Dermis microvascular lymphatic vessel endothelial cell (primary cell): ENCODE measurements around the gene ERVW-1. TPM values are rescaled to one million over a fixed set of nuclear protein-coding genes. Genes with fewer than 3 reads are reported as not detected.

Experiments
- DNase-seq, 2 donors: peaks; one replicate each; pipeline versions ENCODE4 v3.0.0 to v3.0.0-alpha.2; 2010; ENCODE audit warnings: low read depth in 2 of 2
- total RNA-seq: library from RNA; depleted of rRNA; stranded (reverse); fragments of >200 nt; gene quantifications from 2 replicates; pipeline ENCODE4 v1.2.1, GENCODE V29; 2014

ERVW-1 gene
- total RNA-seq, 1 donor from 2014 or later = not detected

- no peak for DNase-seq
Measured at GRCh38 chr7:92427193-92427592, 50.6 kb downstream of the ERVW-1 start.

GRCh38 chr7:92425311-92425947 is 52.3 kb downstream of the ERVW-1 start:
- DNase-seq = no peak

DNA sequence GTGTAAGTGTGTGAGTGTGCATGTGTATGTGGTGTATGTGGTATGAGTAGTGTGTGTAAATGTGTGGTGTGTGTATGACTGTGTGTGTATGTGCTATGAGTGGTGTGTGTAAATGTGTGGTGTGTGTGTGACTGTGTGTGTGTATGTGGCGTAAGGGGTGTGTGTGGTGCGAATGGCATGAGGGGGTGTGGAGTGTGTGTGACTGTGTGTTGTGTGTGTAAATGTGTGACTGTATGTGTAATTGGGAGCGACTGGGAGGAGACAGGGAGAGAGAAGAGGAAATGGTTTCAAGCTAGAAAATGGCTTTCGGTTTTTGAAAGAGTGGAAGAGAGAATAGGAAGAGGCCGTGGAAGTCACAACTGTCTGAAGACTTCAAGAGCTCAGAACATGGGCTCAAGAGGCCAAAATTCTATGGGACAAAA is 54.0 kb downstream of the ERVW-1 start:
- no peak for DNase-seq

DNA sequence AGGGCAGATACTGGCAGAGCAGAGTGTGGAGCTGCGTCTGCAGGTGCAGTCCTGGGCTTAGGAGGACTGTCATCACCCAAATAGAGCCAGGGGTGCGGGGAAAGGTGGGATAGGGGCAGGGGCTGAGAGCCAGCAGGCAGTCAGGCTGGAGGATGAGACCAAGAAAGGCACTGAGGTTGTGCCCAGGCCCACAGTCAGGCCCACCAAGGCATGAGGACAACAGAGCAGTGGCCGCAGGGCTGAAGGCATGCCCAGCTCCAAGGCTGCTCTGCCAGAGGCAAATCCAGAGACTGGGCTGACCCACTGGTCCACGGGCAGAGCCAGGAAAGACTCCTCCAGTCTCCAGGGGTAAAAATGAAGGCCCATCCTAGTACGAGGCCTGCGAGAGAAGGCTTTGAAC is 54.8 kb downstream of the ERVW-1 start:
- DNase-seq = no peak

GRCh38 chr7:92421676-92422435 is 55.9 kb downstream of the ERVW-1 start:
- DNase-seq = peak in 1 of 2 donors; percentile 4

Other genes with a start within 250 kb of the ERVW-1 start
- 26.8 and 30.6 TPM in 2 replicates for gene KRIT1, start 232.0 kb downstream of the ERVW-1 start, total RNA-seq
- 24.5 and 24.6 TPM in 2 replicates for gene ANKIB1, start 232.0 kb downstream of the ERVW-1 start, total RNA-seq
- gene GATAD1, start 30.5 kb downstream of the ERVW-1 start, total RNA-seq = 10.4 and 15.0 TPM in 2 replicates
- gene PEX1, start 50.6 kb upstream of the ERVW-1 start, total RNA-seq = 9.2 and 10.0 TPM in 2 replicates
- gene RBM48, start 50.8 kb upstream of the ERVW-1 start, total RNA-seq = 7.3 and 9.2 TPM in 2 replicates
- gene FAM133B, start 112.4 kb upstream of the ERVW-1 start, total RNA-seq = 8.0 and 9.4 TPM in 2 replicates